WI38 (cell line): Measurements from ENCODE around the gene PRAMEF20.
"Not testable (repeated sequence)": the region's sequence is repeated elsewhere in the genome, so short reads cannot be mapped to it uniquely, and the experiment has no call there.

Experiments used
- H3K4me3 ChIP-seq: 2 replicates; pipeline ENCODE4 v1.5.1; 2011; ENCODE audit warnings: low read depth, mild to moderate bottlenecking, control low read depth, low read length
- TF ChIP-seq, protein P1 (sequence below): IDR thresholded peaks from 2 replicates; pipeline ENCODE4 v1.5.1; 2012; ENCODE audit warnings: low read depth, mild to moderate bottlenecking, control low read depth, low read length

Gene PRAMEF20

GRCh38 chr1:13435458-13435857 lies 25.2 kb downstream of the PRAMEF20 start:
- H3K4me3 ChIP-seq, result no peak overlapping the region
- TF ChIP-seq, protein P1, sequence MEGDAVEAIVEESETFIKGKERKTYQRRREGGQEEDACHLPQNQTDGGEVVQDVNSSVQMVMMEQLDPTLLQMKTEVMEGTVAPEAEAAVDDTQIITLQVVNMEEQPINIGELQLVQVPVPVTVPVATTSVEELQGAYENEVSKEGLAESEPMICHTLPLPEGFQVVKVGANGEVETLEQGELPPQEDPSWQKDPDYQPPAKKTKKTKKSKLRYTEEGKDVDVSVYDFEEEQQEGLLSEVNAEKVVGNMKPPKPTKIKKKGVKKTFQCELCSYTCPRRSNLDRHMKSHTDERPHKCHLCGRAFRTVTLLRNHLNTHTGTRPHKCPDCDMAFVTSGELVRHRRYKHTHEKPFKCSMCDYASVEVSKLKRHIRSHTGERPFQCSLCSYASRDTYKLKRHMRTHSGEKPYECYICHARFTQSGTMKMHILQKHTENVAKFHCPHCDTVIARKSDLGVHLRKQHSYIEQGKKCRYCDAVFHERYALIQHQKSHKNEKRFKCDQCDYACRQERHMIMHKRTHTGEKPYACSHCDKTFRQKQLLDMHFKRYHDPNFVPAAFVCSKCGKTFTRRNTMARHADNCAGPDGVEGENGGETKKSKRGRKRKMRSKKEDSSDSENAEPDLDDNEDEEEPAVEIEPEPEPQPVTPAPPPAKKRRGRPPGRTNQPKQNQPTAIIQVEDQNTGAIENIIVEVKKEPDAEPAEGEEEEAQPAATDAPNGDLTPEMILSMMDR, result no peak

DNA sequence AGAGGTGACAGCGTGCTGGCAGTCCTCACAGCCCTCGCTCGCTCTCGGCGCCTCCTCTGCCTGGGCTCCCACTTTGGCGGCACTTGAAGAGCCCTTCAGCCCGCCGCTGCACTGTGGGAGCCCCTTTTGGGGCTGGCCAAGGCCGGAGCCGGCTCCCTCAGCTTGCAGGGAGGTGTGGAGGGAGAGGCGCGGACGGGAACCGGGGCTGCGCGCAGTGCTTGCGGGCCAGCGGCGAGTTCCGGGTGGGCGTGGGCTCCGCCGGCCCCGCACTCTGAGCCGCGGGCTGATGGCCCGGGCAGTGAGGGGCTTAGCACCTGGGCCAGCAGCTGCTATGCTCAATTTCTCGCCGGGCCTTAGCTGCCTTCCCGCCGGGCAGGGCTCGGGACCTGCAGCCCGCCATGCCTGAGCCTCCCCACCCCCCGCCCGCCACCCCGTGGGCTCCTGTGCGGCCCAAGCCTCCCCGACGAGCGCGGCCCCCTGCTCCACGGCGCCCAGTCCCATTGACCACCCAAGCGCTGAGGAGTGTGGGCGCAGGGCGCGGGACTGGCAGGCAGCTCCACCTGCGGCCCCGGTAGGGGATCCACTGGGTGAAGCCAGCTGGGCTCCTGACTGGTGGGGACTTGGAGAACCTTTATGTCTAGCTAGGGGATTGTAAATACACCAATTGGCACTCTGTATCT lies 29.0 kb downstream of the PRAMEF20 start:
- not testable (repeated sequence) for H3K4me3 ChIP-seq

- TF ChIP-seq, protein P1, result no peak
- H3K4me3 ChIP-seq, result no peak overlapping the region
These were observed 33.2 kb downstream of the PRAMEF20 start for GRCh38 chr1:13443335-13443979.

- H3K4me3 ChIP-seq, result no peak overlapping the region
- TF ChIP-seq, protein P1, result no peak
These were observed 40.0 kb downstream of the PRAMEF20 start for GRCh38 chr1:13450204-13450603.

- H3K4me3 ChIP-seq, result no peak overlapping the region
- TF ChIP-seq, protein P1, result no peak
These were observed 41.2 kb downstream of the PRAMEF20 start for GRCh38 chr1:13451399-13451965.

- TF ChIP-seq, protein P1, result no peak
- no peak overlapping the region for H3K4me3 ChIP-seq
These were observed 46.8 kb downstream of the PRAMEF20 start for GRCh38 chr1:13456904-13457532.

GRCh38 chr1:13461977-13462376 lies 51.7 kb downstream of the PRAMEF20 start:
- TF ChIP-seq, protein P1, result no peak

More at GRCh38 chr1:13461977-13462376, 51.7 kb downstream of the PRAMEF20 start:
- H3K4me3 ChIP-seq, result no peak overlapping the region
